Esophagus (tissue), 2 donors: ENCODE results near the gene FAM184B. TPM values are rescaled to one million over a fixed set of nuclear protein-coding genes. Genes with fewer than 3 reads are reported as not detected.

ENCODE experiments used
- H3K27ac ChIP-seq, 2 donors: one replicate each; pipeline ENCODE4 v1.5.1; 2013; ENCODE audit warnings: low read depth in 2 of 2, mild to moderate bottlenecking in 2 of 2, inconsistent platforms in 1 of 2, low read length in 1 of 2, moderate library complexity in 1 of 2
- H3K27me3 ChIP-seq, 2 donors: one replicate each; pipeline ENCODE4 v1.6.1; 2013; ENCODE audit warnings: low read length in 2 of 2, control low read depth in 1 of 2, mild to moderate bottlenecking in 1 of 2; ENCODE audit not compliant: insufficient read depth in 2 of 2, control insufficient read depth in 1 of 2
- H3K36me3 ChIP-seq, 2 donors: one replicate each; pipeline ENCODE4 v1.6.1; 2013; ENCODE audit warnings: low read length in 1 of 2; ENCODE audit not compliant: control insufficient read depth in 2 of 2, insufficient read depth in 2 of 2
- H3K4me1 ChIP-seq, 2 donors: one replicate each; pipeline ENCODE4 v1.6.1; 2013; ENCODE audit warnings: low read length in 1 of 2; ENCODE audit not compliant: control insufficient read depth in 2 of 2, insufficient read depth in 2 of 2
- H3K4me3 ChIP-seq, 2 donors: one replicate each; pipeline ENCODE4 v1.5.1; 2013; ENCODE audit warnings: low read length in 2 of 2, mild to moderate bottlenecking in 2 of 2, low read depth in 1 of 2, moderate library complexity in 1 of 2
- H3K9me3 ChIP-seq, 2 donors: one replicate each; pipeline ENCODE4 v1.6.1; 2013; ENCODE audit warnings: mild to moderate bottlenecking in 2 of 2, low read depth in 1 of 2, low read length in 1 of 2, moderate library complexity in 1 of 2; ENCODE audit not compliant: control insufficient read depth in 2 of 2, insufficient read depth in 1 of 2
- WGBS, 2 donors: extraction: QIAGEN DNeasy Blood & Tissue Kit; methylation state at CpG; one replicate each; pipeline ENCODE4 v1.1.7; 2013; 5-methylcytosine and 5-hydroxymethylcytosine counted together
- polyA plus RNA-seq, 2 donors: library from polyadenylated mRNA; stranded (reverse); fragments of 200-250 nt; gene quantifications; one replicate each; pipeline ENCODE4 v1.2.3, GENCODE V29; 2013
- donor health status: healthy with polysubstance abuse.
- donor health status: Bipolar disorder and iron deficiency.

The FAM184B gene
- polyA plus RNA-seq, 2 donors = 0.07 to 0.14 TPM

- 0% methylated on average over 69 of the region's 69 CpGs for WGBS, 2 donors
- H3K36me3 ChIP-seq = no peaks in the 10 kb centered on the region
- peaks cover 2 to 4% of the 10 kb centered on the region in 2 donors for H3K4me1 ChIP-seq
- peak within 1 kb of the TSS; percentile 88 to 94 for H3K4me3 ChIP-seq
- peak within 1 kb of the TSS; percentile 95 to 98 for H3K27ac ChIP-seq
- no peaks in the 10 kb centered on the region for H3K27me3 ChIP-seq
- H3K9me3 ChIP-seq = no peaks in the 10 kb centered on the region
These were observed 29.0 kb upstream of the FAM184B start, which contains the start of the genes DCAF16 and NCAPG for GRCh38 chr4:17810260-17811077. TSS of gene DCAF16 (minus strand) at chr4:17810757. CDS start at chr4:17804141, 6,616 bp downstream. TSS of gene NCAPG (plus strand) at chr4:17810979. CDS start at chr4:17811078, 99 bp downstream.

GRCh38 chr4:17809667-17810066 lies 28.2 kb upstream of the FAM184B start:
- Histone ChIP-seq H3K27ac (peak overlapping the region in 1 of 2 donors; percentile 95), H3K4me1 (peaks cover 2 to 4% of the 10 kb centered on the region in 2 donors), H3K4me3 (peak overlapping the region; percentile 25 to 94), H3K36me3 (no peaks in the 10 kb centered on the region), H3K9me3 (no peaks in the 10 kb centered on the region), H3K27me3 (no peaks in the 10 kb centered on the region)
- WGBS, 2 donors = 3 to 4% methylated on average over 7 of the region's 7 CpGs

- Histone ChIP-seq H3K9me3 (no peaks in the 10 kb centered on the region), H3K4me1 (peaks cover 2 to 4% of the 10 kb centered on the region in 2 donors), H3K27me3 (no peaks in the 10 kb centered on the region), H3K36me3 (peaks cover 11 to 15% of the 10 kb centered on the region in 2 donors), H3K27ac (no peak overlapping the region), H3K4me3 (peak overlapping the region in 1 of 2 donors; percentile 31)
- WGBS, 2 donors = 28 to 37% methylated on average over 6 of the region's 6 CpGs
These were observed 26.0 kb upstream of the FAM184B start for GRCh38 chr4:17807446-17807845.

GRCh38 chr4:17805580-17806155 lies 24.2 kb upstream of the FAM184B start:
- H3K36me3 ChIP-seq = peaks cover 11 to 15% of the 10 kb centered on the region in 2 donors
- WGBS, 2 donors = 84 to 85% methylated on average over 3 of the region's 3 CpGs
- H3K4me1 ChIP-seq = peaks cover 0 to 2% of the 10 kb centered on the region in 2 donors
- no peak overlapping the region for H3K27ac ChIP-seq
- no peak overlapping the region for H3K4me3 ChIP-seq
- no peaks in the 10 kb centered on the region for H3K27me3 ChIP-seq
- H3K9me3 ChIP-seq = no peaks in the 10 kb centered on the region

- no peaks in the 10 kb centered on the region for H3K9me3 ChIP-seq
- H3K27me3 ChIP-seq = no peaks in the 10 kb centered on the region
- H3K4me3 ChIP-seq = no peak overlapping the region
- H3K36me3 ChIP-seq = peaks cover under 1 to 2% of the 10 kb centered on the region in 2 donors
- H3K4me1 ChIP-seq = no peaks in the 10 kb centered on the region
- WGBS, 2 donors = 93% methylated on average over 1 of the region's 1 CpG
- no peak overlapping the region for H3K27ac ChIP-seq
These were observed 16.4 kb upstream of the FAM184B start for GRCh38 chr4:17797808-17798207.

GRCh38 chr4:17794730-17795129 lies 13.3 kb upstream of the FAM184B start:
- WGBS, 2 donors = 65 to 74% methylated on average over 1 of the region's 1 CpG
- Histone ChIP-seq H3K36me3 (peaks cover 0 to 2% of the 10 kb centered on the region in 2 donors), H3K27me3 (no peaks in the 10 kb centered on the region), H3K4me1 (no peaks in the 10 kb centered on the region), H3K9me3 (no peaks in the 10 kb centered on the region), H3K4me3 (no peak overlapping the region), H3K27ac (no peak overlapping the region)

- no peaks in the 10 kb centered on the region for H3K36me3 ChIP-seq
- H3K9me3 ChIP-seq = no peaks in the 10 kb centered on the region
- no peaks in the 10 kb centered on the region for H3K27me3 ChIP-seq
- no peak overlapping the region for H3K4me3 ChIP-seq
- H3K4me1 ChIP-seq = no peaks in the 10 kb centered on the region
- H3K27ac ChIP-seq = no peak overlapping the region
These were observed 7.5 kb upstream of the FAM184B start for GRCh38 chr4:17788956-17789355.

GRCh38 chr4:17787315-17787714 lies 5.9 kb upstream of the FAM184B start:
- Histone ChIP-seq H3K4me1 (no peaks in the 10 kb centered on the region), H3K9me3 (no peaks in the 10 kb centered on the region), H3K4me3 (no peak overlapping the region), H3K36me3 (no peaks in the 10 kb centered on the region), H3K27ac (no peak overlapping the region), H3K27me3 (no peaks in the 10 kb centered on the region)
- WGBS, 2 donors = 68 to 84% methylated on average over 5 of the region's 5 CpGs

GRCh38 chr4:17786567-17786966 lies 5.1 kb upstream of the FAM184B start:
- 53 to 65% methylated on average over 5 of the region's 5 CpGs for WGBS, 2 donors
- no peaks in the 10 kb centered on the region for H3K9me3 ChIP-seq
- H3K36me3 ChIP-seq = no peaks in the 10 kb centered on the region
- peaks cover 2 to 4% of the 10 kb centered on the region in 2 donors for H3K4me1 ChIP-seq
- H3K27me3 ChIP-seq = no peaks in the 10 kb centered on the region
- no peak overlapping the region for H3K4me3 ChIP-seq
- H3K27ac ChIP-seq = no peak overlapping the region
